ENCODE results near the gene RPS28. TPM values are rescaled to one million over a fixed set of nuclear protein-coding genes. Genes with fewer than 3 reads are reported as not detected.

Gene RPS28
- total RNA-seq, 1 experiment from 2014 or later = 1,515 TPM

DNA sequence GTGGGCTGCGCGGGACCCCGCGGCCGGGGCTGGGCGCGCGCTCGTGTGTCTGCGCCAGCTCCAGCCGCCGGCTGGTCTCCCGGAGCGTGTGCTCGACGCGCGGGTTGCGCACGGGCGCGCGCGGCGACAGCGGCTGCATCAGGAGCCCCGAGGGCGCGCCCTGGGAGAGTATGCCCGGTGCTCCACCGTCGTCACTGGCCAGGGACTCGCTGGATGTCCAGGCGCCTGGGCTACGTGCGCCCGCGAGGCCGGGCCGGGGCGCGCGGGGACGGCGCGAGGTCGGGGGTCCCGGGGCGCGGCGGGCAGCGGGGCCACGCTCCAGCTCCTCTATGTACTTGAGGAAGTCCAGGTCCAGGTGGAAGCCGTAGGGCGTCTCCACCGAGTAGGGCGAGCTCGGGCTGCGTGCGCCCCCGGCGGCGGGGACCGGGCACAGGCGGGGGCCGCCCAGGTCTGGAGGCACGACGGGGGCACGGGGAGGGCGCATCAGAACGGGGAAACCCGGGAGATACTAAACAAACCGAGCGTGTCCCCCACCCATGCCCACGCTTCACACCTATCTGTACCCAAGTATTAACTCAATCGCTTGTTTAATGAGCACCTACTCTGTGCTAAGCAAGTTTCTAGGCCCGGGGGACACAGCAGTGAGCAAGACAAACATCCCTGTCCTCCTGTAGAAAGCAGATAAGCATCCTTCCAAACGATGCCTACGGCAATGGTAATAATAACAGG is 14.2 kb downstream of the RPS28 start:
- Mint-ChIP-seq H3K27ac (ENCODE audit: unreplicated experiment) (no peak overlapping the region), H3K4me1 (ENCODE audit: low read depth, unreplicated experiment) (no peaks in the 10 kb centered on the region), H3K9me3 (ENCODE audit: unreplicated experiment) (no peaks in the 10 kb centered on the region), H3K27me3 (ENCODE audit: insufficient read depth, unreplicated experiment) (peaks cover 3% of the 10 kb centered on the region), H3K4me3 (ENCODE audit: unreplicated experiment) (peak overlapping the region; percentile 52), H3K36me3 (ENCODE audit: insufficient read depth, unreplicated experiment) (no peaks in the 10 kb centered on the region)
- peaks cover 2% of the 10 kb centered on the region for H3K4me1 ChIP-seq
- POLR2A ChIA-PET = interaction anchor here (0.6 to 1.5 kb wide), 5 partner anchors 9 to 55 kb away, joined by 3 to 5 read pairs (median 5); partner anchors contain the start of genes NDUFA7 and RPS28
- intact Hi-C loops (cut with micrococcal nuclease; ENCODE audit: unreplicated experiment) = no loop called here
- CTCF ChIA-PET = interaction anchor here (0.8 to 1.3 kb wide), 4 partner anchors 9 to 27 kb away, joined by 3 to 6 read pairs (median 4); partner anchors contain the start of genes NDUFA7 and RPS28
- H3K36me3 ChIP-seq (ENCODE audit: control insufficient read depth, insufficient read depth, low read length) = no peaks in the 10 kb centered on the region
- H3K9me3 ChIP-seq = no peaks in the 10 kb centered on the region
- peaks cover 1% of the 10 kb centered on the region; the same call in 1 of the 2 replicates for H3K27me3 ChIP-seq (replicated peaks; ENCODE audit: control insufficient read depth, insufficient read depth, low read length)
- TF ChIP-seq, protein P1, sequence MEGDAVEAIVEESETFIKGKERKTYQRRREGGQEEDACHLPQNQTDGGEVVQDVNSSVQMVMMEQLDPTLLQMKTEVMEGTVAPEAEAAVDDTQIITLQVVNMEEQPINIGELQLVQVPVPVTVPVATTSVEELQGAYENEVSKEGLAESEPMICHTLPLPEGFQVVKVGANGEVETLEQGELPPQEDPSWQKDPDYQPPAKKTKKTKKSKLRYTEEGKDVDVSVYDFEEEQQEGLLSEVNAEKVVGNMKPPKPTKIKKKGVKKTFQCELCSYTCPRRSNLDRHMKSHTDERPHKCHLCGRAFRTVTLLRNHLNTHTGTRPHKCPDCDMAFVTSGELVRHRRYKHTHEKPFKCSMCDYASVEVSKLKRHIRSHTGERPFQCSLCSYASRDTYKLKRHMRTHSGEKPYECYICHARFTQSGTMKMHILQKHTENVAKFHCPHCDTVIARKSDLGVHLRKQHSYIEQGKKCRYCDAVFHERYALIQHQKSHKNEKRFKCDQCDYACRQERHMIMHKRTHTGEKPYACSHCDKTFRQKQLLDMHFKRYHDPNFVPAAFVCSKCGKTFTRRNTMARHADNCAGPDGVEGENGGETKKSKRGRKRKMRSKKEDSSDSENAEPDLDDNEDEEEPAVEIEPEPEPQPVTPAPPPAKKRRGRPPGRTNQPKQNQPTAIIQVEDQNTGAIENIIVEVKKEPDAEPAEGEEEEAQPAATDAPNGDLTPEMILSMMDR (IDR thresholded peaks at IDR 0.05; ENCODE audit: insufficient read depth in 1 of 2, low read depth in 1 of 2, low read length in 1 of 2, severe bottlenecking in 1 of 2, unreplicated experiment in 1 of 2) = peak in 1 of 2 experiments; percentile 7
- H3K4me3 ChIP-seq (ENCODE audit: low read depth, low read length) = peak overlapping the region; percentile 54
- DNase-seq = peak in 1 of 2 experiments; percentile 57
- no TSS peak for BruUV-seq (replicated peaks)

GRCh38 chr19:8336072-8336569 is 14.8 kb downstream of the RPS28 start:
- intact Hi-C loops (cut with micrococcal nuclease; ENCODE audit: unreplicated experiment) = no loop called here
- Histone ChIP-seq H3K36me3 (ENCODE audit: control insufficient read depth, insufficient read depth, low read length) (no peaks in the 10 kb centered on the region), H3K9me3 (no peaks in the 10 kb centered on the region), H3K4me1 (peaks cover 7% of the 10 kb centered on the region), H3K27me3 (replicated peaks; ENCODE audit: control insufficient read depth, insufficient read depth, low read length) (peaks cover 1% of the 10 kb centered on the region; the same call in 1 of the 2 replicates), H3K4me3 (ENCODE audit: low read depth, low read length) (no peak overlapping the region)
- H3K9me3 Mint-ChIP-seq (ENCODE audit: unreplicated experiment) = no peaks in the 10 kb centered on the region
- no peak overlapping the region for H3K27ac Mint-ChIP-seq (ENCODE audit: unreplicated experiment)
- H3K4me3 Mint-ChIP-seq (ENCODE audit: unreplicated experiment) = peak overlapping the region; percentile 52
- H3K27me3 Mint-ChIP-seq (ENCODE audit: insufficient read depth, unreplicated experiment) = peaks cover 3% of the 10 kb centered on the region
- no peak for DNase-seq
- TF ChIP-seq, protein P1 (IDR thresholded peaks at IDR 0.05; ENCODE audit: insufficient read depth in 1 of 2, low read depth in 1 of 2, low read length in 1 of 2, severe bottlenecking in 1 of 2, unreplicated experiment in 1 of 2) = no peak
- POLR2A ChIA-PET = no interaction called here
- no peaks in the 10 kb centered on the region for H3K4me1 Mint-ChIP-seq (ENCODE audit: low read depth, unreplicated experiment)
- BruUV-seq (replicated peaks) = no TSS peak
- CTCF ChIA-PET = interaction anchor here (1.3 kb wide), 1 partner anchor 10 kb away, joined by 6 read pairs; no protein-coding TSS in a partner anchor
- no peaks in the 10 kb centered on the region for H3K36me3 Mint-ChIP-seq (ENCODE audit: insufficient read depth, unreplicated experiment)

GRCh38 chr19:8336660-8337059 is 15.4 kb downstream of the RPS28 start:
- Mint-ChIP-seq H3K36me3 (ENCODE audit: insufficient read depth, unreplicated experiment) (no peaks in the 10 kb centered on the region), H3K4me3 (ENCODE audit: unreplicated experiment) (no peak overlapping the region), H3K27ac (ENCODE audit: unreplicated experiment) (no peak overlapping the region), H3K4me1 (ENCODE audit: low read depth, unreplicated experiment) (no peaks in the 10 kb centered on the region), H3K27me3 (ENCODE audit: insufficient read depth, unreplicated experiment) (peaks cover 3% of the 10 kb centered on the region), H3K9me3 (ENCODE audit: unreplicated experiment) (no peaks in the 10 kb centered on the region)
- POLR2A ChIA-PET = no interaction called here
- no peak for DNase-seq
- Histone ChIP-seq H3K4me3 (ENCODE audit: low read depth, low read length) (no peak overlapping the region), H3K36me3 (ENCODE audit: control insufficient read depth, insufficient read depth, low read length) (no peaks in the 10 kb centered on the region), H3K9me3 (no peaks in the 10 kb centered on the region), H3K4me1 (peaks cover 7% of the 10 kb centered on the region), H3K27me3 (replicated peaks; ENCODE audit: control insufficient read depth, insufficient read depth, low read length) (peaks cover 1% of the 10 kb centered on the region; the same call in 1 of the 2 replicates)
- CTCF ChIA-PET = no interaction called here
- intact Hi-C loops (cut with micrococcal nuclease; ENCODE audit: unreplicated experiment) = no loop called here
- TF ChIP-seq, protein P1 (IDR thresholded peaks at IDR 0.05; ENCODE audit: insufficient read depth in 1 of 2, low read depth in 1 of 2, low read length in 1 of 2, severe bottlenecking in 1 of 2, unreplicated experiment in 1 of 2) = no peak
- BruUV-seq (replicated peaks) = no TSS peak

Data from Caco-2 (cell line).